ENCODE results near the gene MRPL48.

DNA sequence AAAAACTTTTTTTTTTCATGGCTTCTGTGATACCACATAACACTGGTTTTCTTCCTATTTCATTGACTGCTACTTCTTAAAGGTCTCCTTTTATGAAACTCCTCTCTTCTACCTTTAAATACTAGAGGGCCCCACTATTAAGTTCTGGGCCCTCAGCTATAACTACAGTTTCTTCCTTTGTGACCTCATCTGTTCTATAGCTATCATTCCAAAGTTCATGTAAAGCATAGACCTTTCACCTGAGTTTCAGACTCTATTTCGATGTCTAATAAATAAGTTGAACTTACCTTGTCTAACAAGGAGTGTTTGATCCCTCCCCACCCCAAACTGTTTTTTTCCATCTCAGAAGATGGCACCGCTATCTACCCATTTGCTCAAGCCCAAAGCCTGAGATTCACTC, 124.4 kb downstream of the MRPL48 start:
- TF ChIP-seq EP300 (IDR thresholded peaks at IDR 0.05) (no peak), POLR2A (IDR thresholded peaks at IDR 0.05) (no peak), POLR2AphosphoS5 (IDR thresholded peaks at IDR 0.05) (no peak)
- TF ChIP-seq, protein P1, sequence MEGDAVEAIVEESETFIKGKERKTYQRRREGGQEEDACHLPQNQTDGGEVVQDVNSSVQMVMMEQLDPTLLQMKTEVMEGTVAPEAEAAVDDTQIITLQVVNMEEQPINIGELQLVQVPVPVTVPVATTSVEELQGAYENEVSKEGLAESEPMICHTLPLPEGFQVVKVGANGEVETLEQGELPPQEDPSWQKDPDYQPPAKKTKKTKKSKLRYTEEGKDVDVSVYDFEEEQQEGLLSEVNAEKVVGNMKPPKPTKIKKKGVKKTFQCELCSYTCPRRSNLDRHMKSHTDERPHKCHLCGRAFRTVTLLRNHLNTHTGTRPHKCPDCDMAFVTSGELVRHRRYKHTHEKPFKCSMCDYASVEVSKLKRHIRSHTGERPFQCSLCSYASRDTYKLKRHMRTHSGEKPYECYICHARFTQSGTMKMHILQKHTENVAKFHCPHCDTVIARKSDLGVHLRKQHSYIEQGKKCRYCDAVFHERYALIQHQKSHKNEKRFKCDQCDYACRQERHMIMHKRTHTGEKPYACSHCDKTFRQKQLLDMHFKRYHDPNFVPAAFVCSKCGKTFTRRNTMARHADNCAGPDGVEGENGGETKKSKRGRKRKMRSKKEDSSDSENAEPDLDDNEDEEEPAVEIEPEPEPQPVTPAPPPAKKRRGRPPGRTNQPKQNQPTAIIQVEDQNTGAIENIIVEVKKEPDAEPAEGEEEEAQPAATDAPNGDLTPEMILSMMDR (IDR thresholded peaks at IDR 0.05): no peak
